ENCODE measurements around the gene SEMA7A. TPM values are rescaled to one million over a fixed set of nuclear protein-coding genes. Genes with fewer than 3 reads are reported as not detected.

Gene SEMA7A
- total RNA-seq, 1 donor from 2014 or later = 51.5 TPM

GRCh38 chr15:74387141-74387541, 46.6 kb downstream of the SEMA7A start:
- DNase-seq = no peak

- no peak for DNase-seq
These were observed 47.1 kb downstream of the SEMA7A start for GRCh38 chr15:74386496-74387140.

DNA sequence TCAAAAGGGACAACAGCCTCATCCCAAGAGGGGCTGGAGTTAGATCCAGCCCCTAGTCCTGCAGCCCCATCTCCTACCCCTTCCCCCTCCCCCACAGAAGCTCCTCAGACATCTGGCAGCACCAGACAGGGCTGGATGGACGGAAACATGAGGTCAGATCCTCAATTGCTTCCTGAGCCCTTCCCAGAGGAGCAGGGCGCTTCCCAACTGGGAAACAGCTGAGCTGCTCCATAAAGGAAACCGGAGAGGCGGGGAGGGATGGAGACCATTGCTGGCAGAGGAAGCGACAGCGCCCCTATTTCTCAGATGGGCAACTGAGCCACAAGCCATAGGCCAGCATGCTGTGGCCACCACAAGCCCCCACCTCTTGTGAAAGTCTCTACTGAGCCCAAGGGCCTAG, 48.0 kb downstream of the SEMA7A start:
- DNase-seq = no peak

GRCh38 chr15:74384881-74385643, 48.7 kb downstream of the SEMA7A start:
- DNase-seq = no peak

DNA sequence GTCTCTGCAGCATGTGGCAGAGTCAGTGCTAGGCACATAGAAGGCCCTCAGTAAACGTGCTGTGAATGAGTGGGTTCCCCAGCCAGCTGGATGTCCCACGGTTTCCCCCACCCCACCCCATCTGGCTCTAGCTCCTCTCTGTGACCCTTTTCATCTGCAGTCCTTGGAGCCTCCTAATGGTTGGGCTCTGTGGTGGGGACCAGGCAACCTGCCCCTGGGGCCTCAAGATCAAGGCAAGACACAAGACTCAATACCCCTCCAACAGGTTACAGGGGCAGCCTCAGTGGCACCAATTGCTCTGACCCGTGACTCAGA, 49.2 kb downstream of the SEMA7A start:
- DNase-seq = no peak

DNA sequence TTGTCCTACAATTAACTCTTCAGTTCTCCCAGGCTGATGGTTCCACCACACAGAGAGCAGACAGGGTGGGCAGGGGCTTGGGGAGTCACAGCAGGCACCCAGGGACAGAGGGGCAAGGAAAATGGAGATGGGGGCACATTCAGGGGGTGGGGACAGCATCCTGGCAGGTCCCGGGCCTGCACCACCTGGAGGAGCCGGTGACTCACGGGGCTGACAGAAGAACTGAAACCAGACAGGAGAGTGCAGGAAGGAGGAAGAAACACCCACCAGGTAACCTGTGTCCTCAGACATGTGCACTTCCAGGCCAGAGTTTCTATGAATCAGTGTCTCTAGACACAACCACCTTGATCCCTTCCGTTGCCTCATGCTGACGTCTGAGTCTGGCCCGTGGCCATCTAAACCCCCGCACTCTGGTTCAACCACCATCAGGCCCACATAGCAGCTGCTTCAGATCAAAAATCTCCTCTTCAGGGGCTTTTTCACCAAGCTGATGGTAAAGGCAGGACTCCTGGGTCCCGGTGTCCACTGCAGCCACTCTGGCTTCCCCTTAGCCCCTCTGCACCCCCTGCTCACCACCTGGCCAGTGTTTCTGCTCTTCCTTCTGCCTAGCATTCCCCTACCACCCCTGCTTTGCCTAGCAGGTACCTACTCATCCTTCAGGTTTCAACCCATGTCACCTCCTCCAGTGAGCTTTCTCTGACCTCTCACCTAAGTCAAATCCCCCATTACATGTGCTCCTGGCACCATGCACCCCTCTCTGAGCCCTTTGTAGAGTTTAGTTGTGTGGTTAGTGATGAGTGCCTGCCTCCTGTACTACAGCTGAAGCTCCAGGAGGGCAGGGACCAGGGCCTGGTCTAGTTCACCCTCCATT, 49.8 kb downstream of the SEMA7A start:
- no peak for DNase-seq

GRCh38 chr15:74383286-74383685, 50.5 kb downstream of the SEMA7A start:
- DNase-seq = no peak

- DNase-seq = peak; percentile 82
These were observed 51.5 kb downstream of the SEMA7A start for GRCh38 chr15:74382004-74382816.

GRCh38 chr15:74381481-74381880, 52.3 kb downstream of the SEMA7A start:
- no peak for DNase-seq

- DNase-seq = no peak
These were observed 52.6 kb downstream of the SEMA7A start for GRCh38 chr15:74381190-74381453.

GRCh38 chr15:74380361-74381189, 53.2 kb downstream of the SEMA7A start:
- DNase-seq = no peak

DNA sequence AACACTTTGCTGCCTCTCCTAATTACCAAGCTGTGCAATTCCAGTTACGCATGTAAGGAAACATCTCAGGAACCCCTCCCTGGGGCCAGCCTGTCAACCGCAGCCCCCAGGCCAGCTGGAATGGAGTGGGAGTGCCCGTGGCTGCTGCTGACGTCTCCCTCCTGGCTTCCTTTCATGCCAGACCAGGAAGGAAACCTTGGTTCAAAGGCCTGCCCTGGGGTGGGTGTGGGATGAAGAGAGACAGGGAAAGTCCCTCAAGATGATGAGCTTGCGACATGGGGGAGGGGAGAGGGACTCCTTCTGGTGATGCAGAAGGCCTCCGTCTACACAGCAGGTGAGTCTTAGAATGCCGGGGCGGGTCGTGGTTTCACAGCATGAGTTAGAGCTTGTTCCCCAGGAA, 54.9 kb downstream of the SEMA7A start:
- no peak for DNase-seq

DNA sequence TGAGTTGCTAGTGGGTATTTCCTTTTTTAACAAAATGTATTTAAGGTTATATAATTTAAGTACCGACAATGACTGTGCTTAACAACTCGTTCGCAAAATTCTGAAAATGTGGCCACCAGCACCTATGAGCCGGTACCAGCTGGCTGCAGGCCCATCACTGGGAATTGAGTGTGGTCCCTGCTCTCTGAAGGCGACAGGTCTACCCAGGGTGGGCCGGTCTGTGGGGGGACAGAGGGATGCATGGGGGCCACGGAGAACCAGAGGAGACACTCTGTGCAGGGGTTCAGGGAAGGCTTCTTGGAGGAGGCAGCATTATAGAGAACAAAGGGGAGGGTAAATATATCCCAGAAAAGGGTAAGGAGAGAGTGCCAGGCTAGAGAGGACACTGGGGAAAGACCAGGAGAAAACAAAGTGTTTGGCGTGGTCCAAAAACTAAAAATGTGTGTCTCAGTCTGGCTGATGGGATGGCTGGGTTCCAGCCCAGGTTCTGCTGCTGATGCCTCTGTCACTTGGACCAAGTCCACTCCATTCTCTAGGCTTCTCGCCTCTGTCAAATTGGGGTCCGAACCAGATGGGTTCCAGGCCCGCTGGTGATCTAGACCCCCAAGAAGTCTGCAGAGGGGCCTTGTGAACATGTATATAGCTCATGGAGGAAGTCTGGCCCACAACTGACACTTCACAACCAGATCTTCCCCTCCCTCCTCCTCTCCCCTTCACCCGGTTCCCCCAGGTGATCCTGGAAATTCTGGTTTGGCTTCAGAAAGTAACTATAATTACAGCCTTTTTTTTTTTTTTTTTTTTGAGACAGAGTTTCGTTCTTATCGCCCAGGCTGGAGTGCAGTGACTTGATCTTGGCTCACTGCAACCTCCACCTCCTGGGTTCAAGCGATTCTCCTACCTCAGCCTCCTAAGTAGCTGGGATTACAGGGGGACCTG, 55.7 kb downstream of the SEMA7A start:
- DNase-seq = no peak

DNA sequence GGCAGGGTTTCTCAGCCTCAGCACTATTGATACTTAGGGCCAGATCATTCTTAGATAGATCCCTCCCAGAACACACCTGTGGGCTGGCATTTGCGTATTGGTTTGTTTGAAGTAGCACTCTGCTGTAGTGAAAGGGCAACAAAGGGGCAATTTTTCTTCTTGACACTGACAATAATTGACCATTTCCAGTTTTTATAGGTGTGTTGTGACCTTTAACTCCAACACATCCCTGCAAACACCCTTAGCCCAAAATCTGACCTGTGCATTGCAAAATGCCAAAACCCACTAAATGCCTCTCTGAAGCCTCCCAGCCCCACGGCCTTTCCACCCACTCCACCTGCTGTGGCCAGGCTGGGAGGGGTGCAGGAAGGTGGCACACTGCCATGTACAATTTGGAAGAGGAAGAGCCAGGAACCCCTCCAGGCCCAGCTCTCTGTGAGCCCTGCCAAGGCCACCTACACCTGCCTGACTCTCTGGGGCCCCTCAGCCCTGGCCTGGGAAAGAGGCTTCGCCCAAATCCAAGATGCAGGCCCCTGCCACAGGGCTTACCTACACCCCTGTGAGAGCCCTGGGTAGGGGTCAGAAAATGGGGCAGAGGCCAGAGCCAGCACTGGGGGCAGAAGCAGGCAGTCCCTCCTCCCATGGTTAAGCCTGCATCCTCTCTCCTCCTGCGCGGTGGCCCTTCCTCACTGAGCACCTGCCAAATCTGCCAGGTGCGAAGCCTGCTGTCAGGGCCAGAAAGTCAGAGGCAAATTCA, 56.8 kb downstream of the SEMA7A start:
- no peak for DNase-seq

- DNase-seq = no peak
These were observed 57.5 kb downstream of the SEMA7A start for GRCh38 chr15:74376226-74376625.

DNA sequence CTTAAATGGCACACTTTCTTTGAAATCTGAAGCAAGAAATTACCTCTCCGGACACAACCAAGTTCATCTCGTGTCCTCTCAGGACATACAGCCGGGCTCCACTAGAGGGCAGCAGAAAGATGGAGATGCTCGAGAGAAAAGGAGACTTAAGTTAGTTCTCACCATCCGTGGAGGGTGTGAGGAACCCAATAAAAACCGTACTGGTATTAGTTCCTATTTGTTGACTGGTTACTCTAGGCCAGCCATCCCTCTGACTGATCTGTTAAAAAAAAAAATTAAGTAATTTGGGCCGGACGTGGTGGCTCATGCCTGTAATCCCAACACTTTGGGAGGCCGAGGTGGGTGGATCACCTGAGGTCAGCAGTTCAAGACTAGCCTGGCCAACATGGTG, 58.5 kb downstream of the SEMA7A start:
- peak; percentile 63 for DNase-seq

DNA sequence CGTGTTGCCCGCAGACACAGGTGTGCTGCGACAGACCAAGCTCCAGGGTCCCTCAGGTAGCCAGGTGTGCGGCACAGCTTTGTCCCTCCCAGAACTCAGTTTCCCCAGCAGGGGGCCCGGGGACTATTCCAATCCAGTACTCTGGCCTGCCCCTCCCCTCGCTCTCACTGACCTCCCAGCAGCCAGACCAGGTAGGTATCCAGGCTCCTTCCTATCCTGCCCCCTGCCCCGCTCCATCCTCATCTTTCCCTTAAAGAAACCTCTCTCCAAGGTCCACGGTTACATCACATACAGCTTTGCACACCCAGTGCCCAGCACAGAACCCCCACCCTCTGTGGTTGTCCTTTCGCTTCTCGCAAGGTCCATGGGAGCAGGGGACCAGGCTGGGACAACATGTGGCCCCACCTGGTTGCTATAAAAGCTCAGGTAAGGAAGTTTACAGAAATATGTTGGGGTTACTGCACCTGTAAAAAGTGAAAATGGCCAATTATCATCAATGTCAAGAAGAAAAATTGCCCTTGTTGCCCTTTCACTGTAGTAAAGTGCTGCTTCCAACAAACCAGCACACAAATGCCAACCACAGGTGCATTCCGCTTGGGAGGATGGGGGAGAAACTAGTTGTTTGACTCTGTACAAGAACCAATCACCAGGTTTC, 59.0 kb downstream of the SEMA7A start:
- DNase-seq = no peak

DNA sequence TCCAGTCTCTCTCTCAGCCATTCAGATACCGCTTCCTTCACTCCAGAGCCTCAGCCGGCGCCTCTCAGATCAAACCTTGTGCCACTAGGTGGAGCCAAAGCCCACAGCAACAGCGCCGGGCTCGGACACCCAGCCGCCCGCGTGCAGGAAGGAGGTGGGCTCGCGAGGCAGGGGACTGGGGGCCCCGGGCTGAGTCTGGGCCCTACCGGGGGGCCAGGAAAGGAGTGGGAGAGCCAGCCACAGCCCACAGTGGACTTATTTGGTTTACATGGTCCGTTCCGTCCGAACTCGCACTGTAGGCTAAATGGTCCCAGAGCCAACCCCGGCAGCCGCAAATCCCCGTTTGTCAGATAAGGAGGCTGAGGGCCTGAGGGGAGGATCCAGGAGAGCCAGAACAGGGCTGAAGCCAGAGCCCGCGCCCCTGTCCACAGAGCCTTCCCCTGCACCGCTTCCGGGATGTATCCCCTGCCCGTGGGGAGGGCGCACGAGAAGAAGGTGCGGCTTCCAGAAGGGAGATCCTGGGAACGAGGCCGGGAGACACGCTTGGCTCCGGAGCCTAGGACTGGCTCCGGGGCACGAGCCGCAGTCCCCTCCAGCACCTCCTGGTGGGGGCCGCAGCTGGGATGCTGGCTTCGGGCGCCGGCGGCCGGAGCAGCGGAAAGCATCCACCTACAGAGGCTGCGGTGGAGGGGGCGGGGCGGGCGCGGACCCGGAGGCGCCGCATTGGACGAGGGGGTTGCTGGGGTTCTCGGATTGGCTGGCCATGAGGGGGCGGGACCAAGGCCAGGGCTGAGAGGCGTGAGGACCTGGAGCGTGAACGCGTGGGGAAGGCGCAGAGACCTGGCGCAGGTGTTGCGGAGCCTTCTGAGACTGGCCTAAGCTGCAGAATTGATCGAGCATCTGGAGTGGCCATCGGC, 59.8 kb downstream of the SEMA7A start:
- DNase-seq = peak; percentile 87
